Medulla oblongata (tissue), 1 donor: Measurements from ENCODE around the gene WBP1L.
"Not testable (repeated sequence)": the region's sequence is repeated elsewhere in the genome, so short reads cannot be mapped to it uniquely, and the experiment has no call there.

Source experiments
- DNase-seq: peaks from one replicate; pipeline ENCODE4 v3.0.0-alpha.2; 2015; ENCODE audit errors: extremely low spot score

WBP1L gene

GRCh38 chr10:102743588-102744373 is at the start of gene WBP1L:
Gene WBP1L, plus strand, starts transcription at chr10:102743948. Its CDS starts 106 bp downstream, at chr10:102744054.
- DNase-seq, result peak; percentile 100

- not testable (repeated sequence) for DNase-seq
Measured at GRCh38 chr10:102695401-102695800, 48.3 kb upstream of the WBP1L start.

- DNase-seq, result no peak
Measured at GRCh38 chr10:102696736-102697135, 47.0 kb upstream of the WBP1L start.

GRCh38 chr10:102698894-102699293 is 44.9 kb upstream of the WBP1L start:
- no peak for DNase-seq

- no peak for DNase-seq
Measured at GRCh38 chr10:102701272-102701671, 42.5 kb upstream of the WBP1L start.

- no peak for DNase-seq
Measured at GRCh38 chr10:102701796-102702195, 42.0 kb upstream of the WBP1L start.

GRCh38 chr10:102702742-102703141 is 41.0 kb upstream of the WBP1L start:
- DNase-seq, result no peak

- DNase-seq, result no peak
Measured at GRCh38 chr10:102704915-102705314, 38.8 kb upstream of the WBP1L start.

- DNase-seq, result no peak
Measured at GRCh38 chr10:102705531-102705930, 38.2 kb upstream of the WBP1L start.

- no peak for DNase-seq
Measured at GRCh38 chr10:102710609-102711008, 33.1 kb upstream of the WBP1L start.

GRCh38 chr10:102712089-102712488 is 31.7 kb upstream of the WBP1L start:
- no peak for DNase-seq

GRCh38 chr10:102712843-102713538 is 30.8 kb upstream of the WBP1L start:
- DNase-seq, result no peak

GRCh38 chr10:102713539-102713813 is 30.3 kb upstream of the WBP1L start:
- peak; percentile 40 for DNase-seq

- DNase-seq, result peak; percentile 99
Measured at GRCh38 chr10:102713814-102714620, 29.7 kb upstream of the WBP1L start, which contains the start of gene ARL3. Gene ARL3, minus strand, starts transcription at chr10:102714397. Its CDS starts 122 bp downstream, at chr10:102714275.

GRCh38 chr10:102714621-102715455 is 28.9 kb upstream of the WBP1L start, which contains the start of gene SFXN2:
Gene SFXN2, plus strand, starts transcription at chr10:102714636. Its CDS starts 12,001 bp downstream, at chr10:102726637.
- DNase-seq, result no peak

GRCh38 chr10:102715880-102716279 is 27.9 kb upstream of the WBP1L start:
- DNase-seq, result no peak

GRCh38 chr10:102716900-102717565 is 26.7 kb upstream of the WBP1L start:
- not testable (repeated sequence) for DNase-seq

- peak; percentile 25 for DNase-seq
Measured at GRCh38 chr10:102718220-102718619, 25.5 kb upstream of the WBP1L start.

GRCh38 chr10:102720337-102720736 is 23.4 kb upstream of the WBP1L start:
- DNase-seq, result no peak

- no peak for DNase-seq
Measured at GRCh38 chr10:102720775-102721301, 22.9 kb upstream of the WBP1L start.
